SH-SY5Y (cell line): ENCODE results near the gene DYNC2I2.

Experiments
- GATA2 ChIP-seq: IDR thresholded peaks from 2 replicates; pipeline ENCODE4 v1.6.1; 2011; ENCODE audit warnings: mild to moderate bottlenecking, low read depth, low read length
- GATA3 ChIP-seq: IDR thresholded peaks from 2 replicates; pipeline ENCODE4 v1.6.1; 2011; ENCODE audit warnings: low read depth, mild to moderate bottlenecking, low read length, moderate library complexity

GRCh38 chr9:128629852-128630545 is 26.6 kb downstream of the DYNC2I2 start:
- TF ChIP-seq GATA3 (no peak), GATA2 (no peak)
